Testis (tissue), 3 donors: Measurements from ENCODE around the gene FAM13B. TPM values are rescaled to one million over a fixed set of nuclear protein-coding genes. Genes with fewer than 3 reads are reported as not detected.

Experiments used
- DNase-seq: peaks from one replicate; pipeline ENCODE4 v3.0.0-alpha.2; 2019
- H3K27ac ChIP-seq, 2 donors: fragments of 200-600 bp; sonication (generic); one replicate each; pipeline ENCODE4 v1.5.1; 2019
- H3K27me3 ChIP-seq: fragments of 200-600 bp; sonication (generic); one replicate; pipeline ENCODE4 v1.5.1; 2019
- H3K36me3 ChIP-seq: fragments of 200-600 bp; sonication (generic); one replicate; pipeline ENCODE4 v1.5.1; 2017; ENCODE audit warnings: low read depth; ENCODE audit errors: missing control alignments
- H3K4me1 ChIP-seq: fragments of 200-600 bp; sonication (generic); one replicate; pipeline ENCODE4 v1.5.1; 2019
- H3K4me3 ChIP-seq, 2 donors: fragments of 200-600 bp; sonication (generic); one replicate each; pipeline ENCODE4 v1.5.1; 2017 to 2019
- H3K9me3 ChIP-seq: fragments of 200-600 bp; sonication (generic); one replicate; pipeline ENCODE4 v1.5.1; 2017
- CTCF ChIP-seq, 3 experiments: fragments of 450-650 bp in 2 of 3; fragments of 200-600 bp in 1 of 3; sonication (generic) in 1 of 3; IDR thresholded peaks; one replicate each; pipeline ENCODE4 v1.5.1; 2016 to 2019; ENCODE audit warnings: antibody characterized with exemption in 3 of 3, mild to moderate bottlenecking in 2 of 3, moderate library complexity in 1 of 3
- POLR2A ChIP-seq: fragments of 450-650 bp; IDR thresholded peaks from one replicate; pipeline ENCODE4 v1.6.1; 2017; ENCODE audit warnings: antibody characterized with exemption, mild to moderate bottlenecking, moderate library complexity
- WGBS, 2 donors: methylation state at CpG; one replicate each; pipeline ENCODE4 v1.1.5; 2018; 5-methylcytosine and 5-hydroxymethylcytosine counted together
- intact Hi-C: fragments of 100-400 bp; cut with DNase I; formaldehyde crosslinking; loops from one replicate; pipeline ENCODE4 v1.15.1; 2023; ENCODE audit warnings: low total_unique reads
- polyA plus RNA-seq: library from polyadenylated mRNA; stranded (reverse); fragments of 350-450 nt; fragmentation: Illumina TruSeq; extraction: RNeasy Lipid Tissue Mini Kit (QIAGEN cat#74804); gene quantifications from one replicate; pipeline ENCODE4 v1.2.3, GENCODE V29; 2014; ENCODE audit warnings: low read depth, low replicate concordance; ENCODE audit not compliant: insufficient read depth
- total RNA-seq, 2 donors: library from RNA; depleted of rRNA; stranded (reverse); fragments of >200 nt; gene quantifications; one replicate each; pipeline ENCODE4 v1.2.3, GENCODE V29; 2016

Gene FAM13B
- total and polyA plus RNA-seq, 3 donors from 2014 or later = 56.5 to 134 (median 125) TPM

- H3K9me3 ChIP-seq = no peaks in the 10 kb centered on the region
- no peaks in the 10 kb centered on the region for H3K27me3 ChIP-seq
- H3K4me1 ChIP-seq = no peaks in the 10 kb centered on the region
- TF ChIP-seq POLR2A (no peak), CTCF (IDR thresholded peaks at IDR 0.05) (no peak)
- WGBS, 2 donors = 0% methylated on average over 1 of the region's 1 CpG
- H3K36me3 ChIP-seq = no peaks in the 10 kb centered on the region
- no peak for DNase-seq
- H3K27ac ChIP-seq = no peak overlapping the region
- no peak overlapping the region for H3K4me3 ChIP-seq
- intact Hi-C loops = no loop called here
Observed at GRCh38 chr5:138021771-138022170, 11.1 kb downstream of the FAM13B start.

DNA sequence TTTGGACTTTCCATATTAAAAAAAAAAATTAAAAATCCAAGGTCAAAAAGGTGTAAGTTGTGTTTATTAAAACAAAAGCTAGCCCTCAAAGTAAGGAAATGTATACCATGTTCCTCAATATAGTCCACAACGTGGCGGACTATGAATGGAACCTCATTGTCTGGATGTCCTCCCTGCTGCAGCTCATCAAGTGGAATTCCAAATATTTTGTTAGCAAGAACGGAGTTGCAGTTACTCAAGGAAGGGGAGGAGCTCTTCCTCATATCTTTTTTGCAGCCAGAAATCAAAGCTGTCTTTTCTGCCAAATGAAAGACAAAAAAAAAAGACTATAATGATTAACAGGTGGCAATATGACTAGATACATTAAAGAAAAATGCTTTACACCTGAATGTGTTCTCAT lies 14.0 kb downstream of the FAM13B start:
- Histone ChIP-seq H3K27me3 (no peaks in the 10 kb centered on the region), H3K4me3 (no peak overlapping the region), H3K36me3 (no peaks in the 10 kb centered on the region), H3K27ac (no peak overlapping the region), H3K9me3 (no peaks in the 10 kb centered on the region), H3K4me1 (no peaks in the 10 kb centered on the region)
- no peak for DNase-seq
- intact Hi-C loops = no loop called here
- 56 to 66% methylated on average over 3 of the region's 3 CpGs for WGBS, 2 donors
- TF ChIP-seq POLR2A = no peak
- TF ChIP-seq CTCF (IDR thresholded peaks at IDR 0.05) = no peak

- TF ChIP-seq POLR2A (no peak), CTCF (IDR thresholded peaks at IDR 0.05) (no peak)
- H3K4me3 ChIP-seq = no peak overlapping the region
- WGBS, 2 donors = 93 to 96% methylated on average over 2 of the region's 2 CpGs
- H3K9me3 ChIP-seq = no peaks in the 10 kb centered on the region
- intact Hi-C loops = no loop called here
- H3K4me1 ChIP-seq = no peaks in the 10 kb centered on the region
- H3K27ac ChIP-seq = no peak overlapping the region
- H3K36me3 ChIP-seq = no peaks in the 10 kb centered on the region
- no peak for DNase-seq
- no peaks in the 10 kb centered on the region for H3K27me3 ChIP-seq
Observed at GRCh38 chr5:138015916-138016315, 17.0 kb downstream of the FAM13B start.

DNA sequence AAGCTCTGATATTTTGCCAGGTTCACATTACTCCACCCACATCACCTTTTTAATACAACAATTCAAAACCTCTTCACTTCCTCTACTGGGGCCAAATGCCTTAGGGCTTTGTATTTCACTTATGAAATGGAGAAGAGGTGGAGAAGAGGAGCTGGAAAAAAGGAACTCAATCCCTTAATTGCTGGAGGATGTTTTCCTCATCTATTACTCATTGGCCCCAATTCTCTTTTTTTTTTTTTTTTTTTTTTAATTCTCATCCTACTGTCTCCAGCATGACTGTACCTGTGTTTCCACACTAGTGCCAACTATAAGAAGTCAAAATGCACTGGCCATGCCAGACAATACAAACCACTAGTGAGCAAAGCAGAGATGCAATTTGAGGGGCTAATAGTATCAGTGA lies 20.9 kb downstream of the FAM13B start:
- intact Hi-C loops = no loop called here
- Histone ChIP-seq H3K4me3 (no peak overlapping the region), H3K36me3 (no peaks in the 10 kb centered on the region), H3K4me1 (no peaks in the 10 kb centered on the region), H3K27ac (no peak overlapping the region), H3K27me3 (no peaks in the 10 kb centered on the region), H3K9me3 (no peaks in the 10 kb centered on the region)
- TF ChIP-seq CTCF (IDR thresholded peaks at IDR 0.05) (no peak), POLR2A (no peak)
- DNase-seq = no peak

- no peaks in the 10 kb centered on the region for H3K27me3 ChIP-seq
- H3K9me3 ChIP-seq = no peaks in the 10 kb centered on the region
- DNase-seq = peak; percentile 35
- H3K4me1 ChIP-seq = peaks cover 12% of the 10 kb centered on the region
- intact Hi-C loops = no loop called here
- no peaks in the 10 kb centered on the region for H3K36me3 ChIP-seq
- WGBS, 2 donors = 52 to 53% methylated on average over 6 of the region's 6 CpGs
- peak overlapping the region in 1 of 2 donors; percentile 28 for H3K27ac ChIP-seq
- no peak overlapping the region for H3K4me3 ChIP-seq
- TF ChIP-seq CTCF (IDR thresholded peaks at IDR 0.05) = no peak
- TF ChIP-seq POLR2A = no peak
Observed at GRCh38 chr5:138000102-138000723, 32.7 kb downstream of the FAM13B start.
